ENCODE measurements around the gene MPO.

The MPO gene

GRCh38 chr17:58264407-58265103, 16.2 kb downstream of the MPO start:
- no peak for DNase-seq (ENCODE audit: low read depth)

GRCh38 chr17:58263773-58264172, 17.0 kb downstream of the MPO start:
- no peak for DNase-seq (ENCODE audit: low read depth)

- no peak for DNase-seq (ENCODE audit: low read depth)
Observed at GRCh38 chr17:58262149-58262548, 18.6 kb downstream of the MPO start.

GRCh38 chr17:58254803-58255202, 25.9 kb downstream of the MPO start:
- DNase-seq (ENCODE audit: low read depth), result no peak

GRCh38 chr17:58253082-58253481, 27.7 kb downstream of the MPO start:
- DNase-seq (ENCODE audit: low read depth), result no peak

GRCh38 chr17:58252141-58252540, 28.6 kb downstream of the MPO start:
- DNase-seq (ENCODE audit: low read depth), result no peak

- DNase-seq (ENCODE audit: low read depth), result no peak
Observed at GRCh38 chr17:58250344-58251011, 30.3 kb downstream of the MPO start.

GRCh38 chr17:58249270-58250133, 31.2 kb downstream of the MPO start:
- DNase-seq (ENCODE audit: low read depth), result peak; percentile 71

- DNase-seq (ENCODE audit: low read depth), result no peak
Observed at GRCh38 chr17:58248955-58249269, 31.8 kb downstream of the MPO start.

GRCh38 chr17:58247511-58248363, 33.0 kb downstream of the MPO start:
- no peak for DNase-seq (ENCODE audit: low read depth)

- no peak for DNase-seq (ENCODE audit: low read depth)
Observed at GRCh38 chr17:58246781-58247180, 34.0 kb downstream of the MPO start.

GRCh38 chr17:58246104-58246740, 34.5 kb downstream of the MPO start:
- DNase-seq (ENCODE audit: low read depth), result no peak

- DNase-seq (ENCODE audit: low read depth), result no peak
Observed at GRCh38 chr17:58245428-58246103, 35.2 kb downstream of the MPO start.

- no peak for DNase-seq (ENCODE audit: low read depth)
Observed at GRCh38 chr17:58244963-58245362, 35.8 kb downstream of the MPO start.

- DNase-seq (ENCODE audit: low read depth), result peak; percentile 22
Observed at GRCh38 chr17:58242171-58242784, 38.5 kb downstream of the MPO start.

- no peak for DNase-seq (ENCODE audit: low read depth)
Observed at GRCh38 chr17:58239987-58240386, 40.7 kb downstream of the MPO start.

GRCh38 chr17:58238147-58238634, 42.5 kb downstream of the MPO start, which contains the start of gene LPO:
Gene LPO (plus strand): TSS chr17:58238584. CDS start chr17:58242980, 4,396 bp downstream.
- DNase-seq (ENCODE audit: low read depth), result no peak

- no peak for DNase-seq (ENCODE audit: low read depth)
Observed at GRCh38 chr17:58236394-58236793, 44.3 kb downstream of the MPO start.

- no peak for DNase-seq (ENCODE audit: low read depth)
Observed at GRCh38 chr17:58235821-58236220, 44.9 kb downstream of the MPO start.

GRCh38 chr17:58234512-58234911, 46.2 kb downstream of the MPO start:
- DNase-seq (ENCODE audit: low read depth), result no peak
